H9 (cell line): ENCODE measurements around the gene IL17REL. TPM values are rescaled to one million over a fixed set of nuclear protein-coding genes. Genes with fewer than 3 reads are reported as not detected.

ENCODE experiments used
- DNase-seq: peaks from one replicate; pipeline ENCODE4 v3.0.0-alpha.2; 2017
- H2AFZ ChIP-seq: one replicate; pipeline ENCODE4 v1.6.1; 2013; ENCODE audit warnings: mild to moderate bottlenecking, low read length, control low read depth, moderate library complexity
- H2AK5ac ChIP-seq: 2 replicates; pipeline ENCODE4 v1.6.1; 2013; ENCODE audit warnings: low read length, control low read depth, mixed read lengths; ENCODE audit not compliant: insufficient read length
- H2BK120ac ChIP-seq: one replicate; pipeline ENCODE4 v1.6.1; 2013; ENCODE audit warnings: low read depth, mild to moderate bottlenecking, low read length, control low read depth, inconsistent platforms; ENCODE audit not compliant: poor library complexity, severe bottlenecking
- H2BK12ac ChIP-seq: 2 replicates; pipeline ENCODE4 v1.6.1; 2013; ENCODE audit warnings: low read length, control low read depth, mixed read lengths, low read depth; ENCODE audit not compliant: insufficient read length
- H2BK15ac ChIP-seq: 2 replicates; pipeline ENCODE4 v1.6.1; 2013; ENCODE audit warnings: low read depth, low read length, control low read depth
- H2BK20ac ChIP-seq: one replicate; pipeline ENCODE4 v1.6.1; 2013; ENCODE audit warnings: low read depth, mild to moderate bottlenecking, low read length, control low read depth, inconsistent platforms; ENCODE audit not compliant: poor library complexity, severe bottlenecking
- H2BK5ac ChIP-seq: 2 replicates; pipeline ENCODE4 v1.6.1; 2013; ENCODE audit warnings: low read length, control low read depth, mixed read lengths; ENCODE audit not compliant: insufficient read length
- H3K14ac ChIP-seq: 2 replicates; pipeline ENCODE4 v1.6.1; 2013; ENCODE audit warnings: low read length, control low read depth; ENCODE audit not compliant: insufficient read depth
- H3K18ac ChIP-seq: 2 replicates; pipeline ENCODE4 v1.6.1; 2013; ENCODE audit warnings: low read depth, mild to moderate bottlenecking, mixed read lengths, low read length, control low read depth; ENCODE audit not compliant: insufficient read length
- H3K23ac ChIP-seq: 2 replicates; pipeline ENCODE4 v1.6.1; 2013; ENCODE audit warnings: low read length, control low read depth, mixed read lengths, low read depth; ENCODE audit not compliant: insufficient read length
- H3K23me2 ChIP-seq: 2 replicates; pipeline ENCODE4 v1.6.1; 2013; ENCODE audit warnings: low read depth, mild to moderate bottlenecking, mixed read lengths, low read length, control low read depth; ENCODE audit not compliant: insufficient read length, poor library complexity, severe bottlenecking
- H3K27ac ChIP-seq: 2 replicates; pipeline ENCODE4 v1.5.1; 2013; ENCODE audit warnings: low read length, control low read depth, mixed read lengths, low read depth; ENCODE audit not compliant: insufficient read length
- H3K27me3 ChIP-seq: 2 replicates; pipeline ENCODE4 v1.6.1; 2013; ENCODE audit warnings: low read length, control low read depth, inconsistent platforms; ENCODE audit not compliant: insufficient read depth
- H3K4ac ChIP-seq: 2 replicates; pipeline ENCODE4 v1.6.1; 2013; ENCODE audit warnings: low read depth, mild to moderate bottlenecking, control low read depth, inconsistent platforms, low read length, moderate library complexity
- H3K4me1 ChIP-seq: 2 replicates; pipeline ENCODE4 v1.6.1; 2013; ENCODE audit warnings: low read length, control low read depth, inconsistent platforms; ENCODE audit not compliant: insufficient read depth
- H3K4me2 ChIP-seq: 2 replicates; pipeline ENCODE4 v1.6.1; 2013; ENCODE audit warnings: low read length, control low read depth, mixed read lengths; ENCODE audit not compliant: insufficient read length, insufficient read depth
- H3K56ac ChIP-seq: 2 replicates; pipeline ENCODE4 v1.6.1; 2013; ENCODE audit warnings: low read depth, mild to moderate bottlenecking, mixed read lengths, low read length, control low read depth; ENCODE audit not compliant: insufficient read length
- H3K79me1 ChIP-seq: 2 replicates; pipeline ENCODE4 v1.6.1; 2013; ENCODE audit warnings: low read depth, mild to moderate bottlenecking, moderate library complexity, low read length, control low read depth, inconsistent platforms; ENCODE audit not compliant: insufficient read depth, poor library complexity, severe bottlenecking
- H3K79me2 ChIP-seq: 2 replicates; pipeline ENCODE4 v1.6.1; 2013; ENCODE audit warnings: low read length, control low read depth, inconsistent platforms; ENCODE audit not compliant: insufficient read depth
- H3K9ac ChIP-seq: 2 replicates; pipeline ENCODE4 v1.6.1; 2013; ENCODE audit warnings: low read length, control low read depth, mixed read lengths; ENCODE audit not compliant: insufficient read length; ENCODE audit errors: extremely low read depth
- H3K9me3 ChIP-seq: one replicate; pipeline ENCODE4 v1.6.1; 2013; ENCODE audit warnings: low read depth, low read length, inconsistent platforms; ENCODE audit not compliant: control insufficient read depth
- H3T11ph ChIP-seq: one replicate; pipeline ENCODE4 v1.6.1; 2013; ENCODE audit warnings: mild to moderate bottlenecking, low read length, control low read depth, inconsistent platforms
- H4K20me1 ChIP-seq: one replicate; pipeline ENCODE4 v1.6.1; 2013; ENCODE audit not compliant: control insufficient read depth, insufficient read length, insufficient read depth
- H4K5ac ChIP-seq: 2 replicates; pipeline ENCODE4 v1.6.1; 2013; ENCODE audit warnings: low read depth, mild to moderate bottlenecking, mixed read lengths, low read length, control low read depth; ENCODE audit not compliant: insufficient read length
- H4K8ac ChIP-seq: replicated peaks from 2 replicates; pipeline ENCODE4 v1.6.1; 2013; ENCODE audit warnings: low read length, control low read depth, mixed read lengths, low read depth; ENCODE audit not compliant: insufficient read length
- H4K91ac ChIP-seq: 2 replicates; pipeline ENCODE4 v1.6.1; 2013; ENCODE audit warnings: low read depth, mild to moderate bottlenecking, moderate library complexity, mixed read lengths, low read length, control low read depth; ENCODE audit not compliant: insufficient read length
- H3K27ac Mint-ChIP-seq, 3 experiments: 2 replicates in 2 of 3; 3 replicates in 1 of 3; pipeline ENCODE4 v1.8.0; 2020 to 2021; ENCODE audit warnings: mixed read lengths in 3 of 3, mild to moderate bottlenecking in 1 of 3, moderate library complexity in 1 of 3
- H3K27me3 Mint-ChIP-seq: 2 replicates; pipeline ENCODE4 v1.8.0; 2021; ENCODE audit warnings: low read depth, mild to moderate bottlenecking, moderate library complexity, mixed read lengths
- H3K36me3 Mint-ChIP-seq, 3 experiments: 2 replicates in 2 of 3; 3 replicates in 1 of 3; pipeline ENCODE4 v1.8.0; 2020 to 2021; ENCODE audit warnings: low read depth in 3 of 3, mixed read lengths in 3 of 3; ENCODE audit not compliant: insufficient read depth in 1 of 3
- H3K4me1 Mint-ChIP-seq, 2 experiments: 2 replicates each; pipeline ENCODE4 v1.8.0; 2020; ENCODE audit warnings: mixed read lengths in 2 of 2
- H3K4me3 Mint-ChIP-seq, 2 experiments: 2 replicates in 1 of 2; 3 replicates in 1 of 2; pipeline ENCODE4 v1.8.0; 2020 to 2021; ENCODE audit warnings: mild to moderate bottlenecking in 2 of 2, mixed read lengths in 2 of 2, moderate library complexity in 1 of 2
- H3K9me3 Mint-ChIP-seq, 2 experiments: 2 replicates in 1 of 2; 3 replicates in 1 of 2; pipeline ENCODE4 v1.8.0; 2020; ENCODE audit warnings: mild to moderate bottlenecking in 2 of 2, mixed read lengths in 2 of 2, moderate library complexity in 1 of 2
- CTCF ChIP-seq: fragments of 200-600 bp; sonication (generic); conservative IDR thresholded peaks from 3 replicates; pipeline ENCODE4 v1.8.0; 2021; ENCODE audit warnings: antibody characterized with exemption, mild to moderate bottlenecking
- WGBS: extraction: QIAGEN DNeasy Blood & Tissue Kit; methylation state at CpG from one replicate; pipeline ENCODE4 v1.1.7; 2013; ENCODE audit warnings: missing lambda C conversion rate, low lambda C conversion rate, mixed read lengths; ENCODE audit not compliant: insufficient read length; ENCODE audit errors: extremely low coverage; 5-methylcytosine and 5-hydroxymethylcytosine counted together
- total RNA-seq: library from RNA; stranded (reverse); gene quantifications from 2 replicates; pipeline ENCODE4 v1.2.1, GENCODE V29; 2021

Gene IL17REL
- total RNA-seq, 1 experiment from 2014 or later = 0.20 TPM

- H3K9me3 Mint-ChIP-seq = no peaks in the 10 kb centered on the region
- H4K5ac ChIP-seq = no peak overlapping the region
- H3K18ac ChIP-seq = no peak overlapping the region
- no peak overlapping the region for H2BK15ac ChIP-seq
- no peak overlapping the region for H3K4ac ChIP-seq
- H3K27me3 Mint-ChIP-seq = peaks cover 4% of the 10 kb centered on the region
- peak overlapping the region; percentile 52 to 76 for H3K4me3 Mint-ChIP-seq
- no peak overlapping the region for H2BK20ac ChIP-seq
- H3K27ac ChIP-seq = no peak overlapping the region
- H4K8ac ChIP-seq = no peak overlapping the region
- H3T11ph ChIP-seq = no peak overlapping the region
- H3K4me1 ChIP-seq = no peaks in the 10 kb centered on the region
- no peak overlapping the region for H3K23ac ChIP-seq
- H3K4me1 Mint-ChIP-seq = peaks cover 2 to 10% of the 10 kb centered on the region in 2 experiments; a peak in 2 of 4 replicates
- H3K56ac ChIP-seq = no peak overlapping the region
- no peak overlapping the region for H2BK5ac ChIP-seq
- H2AFZ ChIP-seq = no peak overlapping the region
- H3K36me3 Mint-ChIP-seq = peaks cover 6 to 14% (median 14%) of the 10 kb centered on the region in 3 experiments; a peak in 6 of 7 replicates
- H2BK12ac ChIP-seq = no peak overlapping the region
- WGBS = no CpG with 5 or more reads among the region's 29 CpGs
- H3K9ac ChIP-seq = no peak overlapping the region
- no peaks in the 10 kb centered on the region for H3K23me2 ChIP-seq
- H2BK120ac ChIP-seq = no peak overlapping the region
- H4K91ac ChIP-seq = no peak overlapping the region
- peak overlapping the region; percentile 33 for H3K4me2 ChIP-seq
- H3K79me1 ChIP-seq = peaks cover 6% of the 10 kb centered on the region
- H3K27me3 ChIP-seq = no peaks in the 10 kb centered on the region
- no peaks in the 10 kb centered on the region for H3K9me3 ChIP-seq
- TF ChIP-seq CTCF = no peak
- no peak overlapping the region for H3K27ac Mint-ChIP-seq
- no peak overlapping the region for H2AK5ac ChIP-seq
- no peaks in the 10 kb centered on the region for H4K20me1 ChIP-seq
- no peak for DNase-seq
- peaks cover 3% of the 10 kb centered on the region; the same call in 1 of the 2 replicates for H3K79me2 ChIP-seq
- H3K14ac ChIP-seq = no peak overlapping the region
Observed at GRCh38 chr22:49958931-49959781, 53.4 kb downstream of the IL17REL start.
